ENCODE measurements around the gene YOD1. TPM values are rescaled to one million over a fixed set of nuclear protein-coding genes. Genes with fewer than 3 reads are reported as not detected.
A peak's percentile ranks its signal among the peaks of the same experiment; 100 is the strongest.
"Not testable (repeated sequence)": the region's sequence is repeated elsewhere in the genome, so short reads cannot be mapped to it uniquely, and the experiment has no call there.

The YOD1 gene
- total RNA-seq, 4 donors from 2014 or later, result 9.6 to 32.0 (median 22.9) TPM

- 49 to 66% methylated on average over 2 of the region's 2 CpGs for WGBS, 2 donors
- TF ChIP-seq, protein P1, sequence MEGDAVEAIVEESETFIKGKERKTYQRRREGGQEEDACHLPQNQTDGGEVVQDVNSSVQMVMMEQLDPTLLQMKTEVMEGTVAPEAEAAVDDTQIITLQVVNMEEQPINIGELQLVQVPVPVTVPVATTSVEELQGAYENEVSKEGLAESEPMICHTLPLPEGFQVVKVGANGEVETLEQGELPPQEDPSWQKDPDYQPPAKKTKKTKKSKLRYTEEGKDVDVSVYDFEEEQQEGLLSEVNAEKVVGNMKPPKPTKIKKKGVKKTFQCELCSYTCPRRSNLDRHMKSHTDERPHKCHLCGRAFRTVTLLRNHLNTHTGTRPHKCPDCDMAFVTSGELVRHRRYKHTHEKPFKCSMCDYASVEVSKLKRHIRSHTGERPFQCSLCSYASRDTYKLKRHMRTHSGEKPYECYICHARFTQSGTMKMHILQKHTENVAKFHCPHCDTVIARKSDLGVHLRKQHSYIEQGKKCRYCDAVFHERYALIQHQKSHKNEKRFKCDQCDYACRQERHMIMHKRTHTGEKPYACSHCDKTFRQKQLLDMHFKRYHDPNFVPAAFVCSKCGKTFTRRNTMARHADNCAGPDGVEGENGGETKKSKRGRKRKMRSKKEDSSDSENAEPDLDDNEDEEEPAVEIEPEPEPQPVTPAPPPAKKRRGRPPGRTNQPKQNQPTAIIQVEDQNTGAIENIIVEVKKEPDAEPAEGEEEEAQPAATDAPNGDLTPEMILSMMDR (IDR thresholded peaks at IDR 0.05), result no peak
- no peak for TF ChIP-seq POLR2A (IDR thresholded peaks at IDR 0.05)
- Histone ChIP-seq H3K4me3 (no peak overlapping the region), H3K27ac (no peak overlapping the region), H3K4me1 (peaks cover 0 to 60% (median 23%) of the 10 kb centered on the region in 3 donors), H3K27me3 (no peaks in the 10 kb centered on the region), H3K36me3 (peaks cover 0 to 31% (median 6%) of the 10 kb centered on the region in 3 donors), H3K9me3 (no peaks in the 10 kb centered on the region)
- no peak for DNase-seq
- intact Hi-C loops (cut with DNase I), result no loop called here
These were observed 5.6 kb downstream of the YOD1 start for GRCh38 chr1:207045453-207045852.

- H3K9me3 ChIP-seq; H3K36me3 ChIP-seq; DNase-seq; intact Hi-C loops (cut with DNase I); H3K4me3 ChIP-seq; H3K27me3 ChIP-seq; H3K27ac ChIP-seq: not testable (repeated sequence)
- H3K4me1 ChIP-seq, result peaks cover 0 to 25% (median 3%) of the 10 kb centered on the region in 3 donors
- WGBS, 2 donors, result 92 to 93% methylated on average over 2 of the region's 2 CpGs
These were observed 9.6 kb downstream of the YOD1 start for GRCh38 chr1:207041397-207041796.

- Histone ChIP-seq H3K27ac (no peak overlapping the region), H3K9me3 (no peaks in the 10 kb centered on the region), H3K4me1 (peaks cover 0 to 12% (median 0%) of the 10 kb centered on the region in 3 donors), H3K4me3 (no peak overlapping the region), H3K36me3 (no peaks in the 10 kb centered on the region), H3K27me3 (no peaks in the 10 kb centered on the region)
- no peak for DNase-seq
- intact Hi-C loops (cut with DNase I), result no loop called here
- TF ChIP-seq POLR2A (IDR thresholded peaks at IDR 0.05), result no peak
- TF ChIP-seq, protein P1 (IDR thresholded peaks at IDR 0.05), result no peak
- WGBS, 2 donors, result 63 to 67% methylated on average over 3 of the region's 3 CpGs
These were observed 10.9 kb downstream of the YOD1 start for GRCh38 chr1:207040181-207040533.

GRCh38 chr1:207039380-207040180 lies 11.4 kb downstream of the YOD1 start:
- WGBS, 2 donors, result 88 to 89% methylated on average over 4 of the region's 4 CpGs
- intact Hi-C loops (cut with DNase I), result no loop called here
- Histone ChIP-seq H3K4me1 (peaks cover 0 to 7% (median 0%) of the 10 kb centered on the region in 3 donors), H3K9me3 (no peaks in the 10 kb centered on the region), H3K36me3 (no peaks in the 10 kb centered on the region), H3K27me3 (no peaks in the 10 kb centered on the region), H3K27ac (no peak overlapping the region), H3K4me3 (no peak overlapping the region)
- TF ChIP-seq POLR2A (IDR thresholded peaks at IDR 0.05), result no peak
- DNase-seq, result no peak

- no peaks in the 10 kb centered on the region for H3K36me3 ChIP-seq
- WGBS, 2 donors, result 95 to 97% methylated on average over 1 of the region's 1 CpG
- H3K27ac ChIP-seq, result no peak overlapping the region
- H3K4me1 ChIP-seq, result peaks cover 0 to 14% (median 0%) of the 10 kb centered on the region in 3 donors
- no peak overlapping the region for H3K4me3 ChIP-seq
- H3K9me3 ChIP-seq, result no peaks in the 10 kb centered on the region
- no peak for DNase-seq
- TF ChIP-seq, protein P1 (IDR thresholded peaks at IDR 0.05), result no peak
- TF ChIP-seq POLR2A (IDR thresholded peaks at IDR 0.05), result no peak
- intact Hi-C loops (cut with DNase I), result no loop called here
- peaks cover 0 to 12% (median 0%) of the 10 kb centered on the region in 4 donors for H3K27me3 ChIP-seq
These were observed 14.1 kb downstream of the YOD1 start for GRCh38 chr1:207036865-207037264.

DNA sequence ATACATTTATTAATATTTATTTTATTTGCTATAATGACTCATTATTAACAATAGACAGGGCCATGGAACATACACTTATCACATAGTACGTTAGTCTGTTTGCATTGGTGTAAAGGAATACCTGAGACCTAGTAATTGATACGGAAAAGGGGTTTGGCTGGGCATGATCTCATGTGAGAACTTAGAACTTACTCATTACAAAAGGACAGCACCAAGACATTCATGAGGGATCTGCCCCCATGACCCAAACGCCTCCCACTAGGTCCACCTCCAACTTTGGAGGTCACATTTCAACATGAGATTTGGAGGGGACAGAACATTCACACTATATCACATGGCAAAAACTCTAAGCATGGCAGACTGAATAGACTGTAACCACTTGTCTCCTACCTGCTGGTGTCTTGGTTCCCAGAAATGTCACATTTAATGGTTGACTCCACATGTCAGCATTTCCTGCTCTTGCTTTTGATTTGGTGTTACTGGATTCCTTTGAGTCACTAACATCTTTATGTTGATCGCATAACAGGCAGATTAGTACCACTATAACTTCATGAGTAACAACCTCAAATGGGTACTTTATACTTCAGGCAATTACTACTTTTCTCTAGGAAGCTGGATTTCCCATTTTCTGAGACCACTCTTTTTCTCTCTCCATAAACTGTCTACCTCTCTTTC lies 15.0 kb downstream of the YOD1 start:
- H3K4me1 ChIP-seq, result peaks cover 0 to 17% (median 0%) of the 10 kb centered on the region in 3 donors
- H3K9me3 ChIP-seq, result no peaks in the 10 kb centered on the region
- intact Hi-C loops (cut with DNase I), result no loop called here
- DNase-seq, result no peak
- WGBS, 2 donors, result 71 to 75% methylated on average over 4 of the region's 4 CpGs
- peak overlapping the region in 2 of 4 donors; percentile 97 to 98 for H3K27ac ChIP-seq
- no peak for TF ChIP-seq POLR2A (IDR thresholded peaks at IDR 0.05)
- TF ChIP-seq, protein P1 (IDR thresholded peaks at IDR 0.05), result no peak
- peaks cover 0 to 12% (median 0%) of the 10 kb centered on the region in 4 donors for H3K27me3 ChIP-seq
- no peaks in the 10 kb centered on the region for H3K36me3 ChIP-seq
- no peak overlapping the region for H3K4me3 ChIP-seq

Measured in esophagus squamous epithelium (tissue), 5 donors.